H1 (cell line): ENCODE measurements around the gene KCNQ1OT1. TPM values are rescaled to one million over a fixed set of nuclear protein-coding genes. Genes with fewer than 3 reads are reported as not detected.
A peak's percentile ranks its signal among the peaks of the same experiment; 100 is the strongest.

Source experiments
- CTCF ChIA-PET: fragments of 300-600 bp; sonication (Branson Sonifier 250); formaldehyde crosslinking; loops from one replicate; lab custom pipeline; 2021; ENCODE audit not compliant: partially characterized antibody; lab: Charles Lee
- POLR2A ChIA-PET: fragments of 300-600 bp; sonication (Branson Sonifier 250); formaldehyde crosslinking; loops from one replicate; lab custom pipeline; 2021; ENCODE audit warnings: inconsistent platforms; ENCODE audit not compliant: partially characterized antibody; lab: Charles Lee
- DNase-seq, 2 experiments: peaks; one replicate each; pipeline versions ENCODE4 v3.0.0 to v3.0.0-alpha.2; 2010 to 2022; ENCODE audit warnings: low spot score in 2 of 2, low read depth in 1 of 2, mixed read lengths in 1 of 2
- FAIRE-seq: peaks from 2 replicates; lab custom pipeline; 2011; peaks lifted over from hg19 to GRCh38; lab: Jason Lieb, UNC
- H2AFZ ChIP-seq: 2 replicates; pipeline ENCODE4 v1.8.1; 2012; ENCODE audit warnings: low read length, inconsistent platforms
- H2AK5ac ChIP-seq: 2 replicates; pipeline ENCODE4 v1.6.1; 2013; ENCODE audit warnings: low read depth, low read length
- H2BK120ac ChIP-seq: replicated peaks from 2 replicates; pipeline ENCODE3; 2013; ENCODE audit warnings: low read depth, low read length, inconsistent platforms
- H2BK12ac ChIP-seq: 2 replicates; pipeline ENCODE4 v1.6.1; 2013; ENCODE audit warnings: low read depth, low read length
- H2BK15ac ChIP-seq: 2 replicates; pipeline ENCODE4 v1.6.1; 2013; ENCODE audit warnings: low read length
- H2BK20ac ChIP-seq: 2 replicates; pipeline ENCODE4 v1.6.1; 2013; ENCODE audit warnings: low read length
- H2BK5ac ChIP-seq: 2 replicates; pipeline ENCODE4 v1.6.1; 2013; ENCODE audit warnings: low read depth, low read length
- H3K14ac ChIP-seq: 2 replicates; pipeline ENCODE4 v1.6.1; 2013; ENCODE audit warnings: inconsistent platforms; ENCODE audit not compliant: insufficient read length
- H3K18ac ChIP-seq: 2 replicates; pipeline ENCODE4 v1.6.1; 2013; ENCODE audit warnings: low read length; ENCODE audit errors: extremely low read depth
- H3K23ac ChIP-seq: 2 replicates; pipeline ENCODE4 v1.6.1; 2013; ENCODE audit warnings: inconsistent platforms; ENCODE audit not compliant: insufficient read length
- H3K23me2 ChIP-seq: 2 replicates; pipeline ENCODE4 v1.6.1; 2013; ENCODE audit warnings: low read depth, low read length
- H3K27ac ChIP-seq: 2 replicates; pipeline ENCODE4 v1.6.1; 2011; ENCODE audit warnings: low read depth, low read length, inconsistent platforms
- H3K27me3 ChIP-seq, 4 experiments: replicated peaks in 1 of 4; 1 replicate in 1 of 4; 2 replicates in 3 of 4; pipeline versions ENCODE4 v1.6.1 to v1.8.1; 2011 to 2013; ENCODE audit warnings: low read length in 3 of 4, mild to moderate bottlenecking in 3 of 4, inconsistent platforms in 2 of 4, mixed read lengths in 2 of 4, moderate library complexity in 1 of 4; ENCODE audit not compliant: control insufficient read depth in 3 of 4, insufficient read depth in 3 of 4; ENCODE audit errors: extremely low read depth in 1 of 4
- H3K36me3 ChIP-seq, 4 experiments: 2 replicates each; pipeline versions ENCODE4 v1.6.1 to v1.8.1; 2011 to 2013; ENCODE audit warnings: mild to moderate bottlenecking in 4 of 4, low read length in 3 of 4, moderate library complexity in 2 of 4, control low read depth in 1 of 4, inconsistent platforms in 1 of 4; ENCODE audit not compliant: insufficient read depth in 4 of 4, control insufficient read depth in 2 of 4
- H3K4ac ChIP-seq: replicated peaks from 2 replicates; pipeline ENCODE3; 2013; ENCODE audit warnings: low read length, low read depth, mixed read lengths, inconsistent platforms; ENCODE audit not compliant: insufficient read length
- H3K4me1 ChIP-seq, 4 experiments: replicated peaks in 1 of 4; 1 replicate in 1 of 4; 2 replicates in 3 of 4; pipeline versions ENCODE4 v1.6.1 to v1.8.1; 2011 to 2013; ENCODE audit warnings: low read length in 3 of 4, inconsistent platforms in 2 of 4, mixed read lengths in 1 of 4; ENCODE audit not compliant: insufficient read depth in 4 of 4, control insufficient read depth in 3 of 4
- H3K4me2 ChIP-seq, 2 experiments: 2 replicates each; pipeline versions ENCODE4 v1.6.1 to v1.8.1; 2011 to 2013; ENCODE audit warnings: low read depth in 2 of 2, low read length in 2 of 2, control low read depth in 1 of 2, inconsistent platforms in 1 of 2, mild to moderate bottlenecking in 1 of 2; ENCODE audit not compliant: insufficient read depth in 1 of 2
- H3K4me3 ChIP-seq, 4 experiments: fragments of 200-600, 300-600 bp in 1 of 4; sonication (generic), shearing (Covaris generic), sonication (Bioruptor Twin) in 1 of 4; 2 replicates each; pipeline versions ENCODE4 v1.5.1 to v1.8.1; 2011 to 2016; ENCODE audit warnings: low read length in 4 of 4, low read depth in 3 of 4, control low read depth in 2 of 4, inconsistent platforms in 2 of 4, mild to moderate bottlenecking in 2 of 4, mixed read lengths in 1 of 4, moderate library complexity in 1 of 4; ENCODE audit not compliant: insufficient read depth in 2 of 4; ENCODE audit errors: extremely low read depth in 1 of 4
- H3K56ac ChIP-seq: replicated peaks from 2 replicates; pipeline ENCODE3; 2013; ENCODE audit warnings: low read depth, mild to moderate bottlenecking, mixed read lengths, low read length, inconsistent platforms; ENCODE audit not compliant: insufficient read length
- H3K79me1 ChIP-seq: 2 replicates; pipeline ENCODE4 v1.6.1; 2013; ENCODE audit warnings: low read depth, low read length, control low read depth
- H3K79me2 ChIP-seq, 2 experiments: 2 replicates each; pipeline versions ENCODE4 v1.6.1 to v1.8.1; 2012 to 2013; ENCODE audit warnings: low read length in 2 of 2, mild to moderate bottlenecking in 2 of 2, inconsistent platforms in 1 of 2; ENCODE audit not compliant: insufficient read depth in 2 of 2, control insufficient read depth in 1 of 2
- H3K9ac ChIP-seq, 4 experiments: replicated peaks in 1 of 4; 1 replicate in 1 of 4; 2 replicates in 3 of 4; pipeline versions ENCODE4 v1.6.1 to v1.8.1; 2011 to 2013; ENCODE audit warnings: low read depth in 3 of 4, low read length in 3 of 4, control low read depth in 2 of 4, mild to moderate bottlenecking in 2 of 4, moderate library complexity in 2 of 4, inconsistent platforms in 1 of 4; ENCODE audit errors: extremely low read depth in 1 of 4
- H3K9me3 ChIP-seq, 2 experiments: 2 replicates each; pipeline versions ENCODE4 v1.6.1 to v1.8.1; 2012 to 2013; ENCODE audit warnings: mild to moderate bottlenecking in 2 of 2, moderate library complexity in 2 of 2, control low read depth in 1 of 2, inconsistent platforms in 1 of 2, low read depth in 1 of 2, low read length in 1 of 2, mixed read lengths in 1 of 2; ENCODE audit not compliant: insufficient read depth in 2 of 2
- H4K20me1 ChIP-seq, 2 experiments: replicated peaks in 1 of 2; 2 replicates each; pipeline versions ENCODE3 to v1.8.1; 2011 to 2013; ENCODE audit warnings: inconsistent platforms in 2 of 2, low read length in 2 of 2, mild to moderate bottlenecking in 1 of 2; ENCODE audit not compliant: insufficient read depth in 2 of 2, control insufficient read depth in 1 of 2
- H4K5ac ChIP-seq: 2 replicates; pipeline ENCODE4 v1.6.1; 2013; ENCODE audit warnings: low read length, low read depth, mixed read lengths, inconsistent platforms; ENCODE audit not compliant: insufficient read length
- H4K8ac ChIP-seq: 2 replicates; pipeline ENCODE4 v1.8.0; 2013; ENCODE audit warnings: mild to moderate bottlenecking, moderate library complexity, low read length, inconsistent platforms; ENCODE audit not compliant: insufficient read depth; ENCODE audit errors: extremely low read depth
- H4K91ac ChIP-seq: replicated peaks from 2 replicates; pipeline ENCODE3; 2013; ENCODE audit warnings: low read length, mixed read lengths, inconsistent platforms; ENCODE audit not compliant: insufficient read length
- KDM4A ChIP-seq: IDR thresholded peaks from one replicate; pipeline ENCODE4 v1.7.1; 2012; ENCODE audit warnings: low read depth, mild to moderate bottlenecking, moderate library complexity, low read length, inconsistent platforms; ENCODE audit not compliant: severe bottlenecking
- WGBS, 2 experiments: shearing (Covaris generic) in 1 of 2; methylation state at CpG; one replicate each; pipeline versions ENCODE4 v1.1.6 to v1.1.7; 2013 to 2015; ENCODE audit warnings: low lambda C conversion rate in 2 of 2, mixed read lengths in 2 of 2, inconsistent platforms in 1 of 2, low coverage in 1 of 2, missing lambda C conversion rate in 1 of 2; ENCODE audit not compliant: insufficient replicate concordance in 2 of 2, insufficient coverage in 1 of 2, insufficient read length in 1 of 2; ENCODE audit errors: extremely low coverage in 1 of 2, missing lambda C conversion rate in 1 of 2; 5-methylcytosine and 5-hydroxymethylcytosine counted together
- polyA plus RNA-seq, 7 experiments: library from polyadenylated mRNA; depleted of rRNA in 3 of 7; stranded (reverse) in 5 of 7; unstranded in 2 of 7; fragments of >200 nt in 5 of 7; fragments of 200-250 nt in 2 of 7; gene quantifications; 1 replicate in 5 of 7; 2 replicates in 1 of 7; 4 replicates in 1 of 7; pipeline versions ENCODE4 v1.2.1 to v1.2.3, GENCODE V29; 2011 to 2013; ENCODE audit warnings: missing spikeins in 2 of 7, mixed read lengths in 2 of 7
- total RNA-seq: library from RNA; stranded (reverse); fragmentation: NEBNext Ultra II Directional; extraction: Animal tissue kit (Norgen Biotek cat#: 25700); gene quantifications from 2 replicates; pipeline ENCODE4 v1.2.1, GENCODE V29; 2021

Gene KCNQ1OT1
- total and polyA plus RNA-seq, 2 of the 8 experiments (the other 6 are each of a cell fraction or from before 2014, with no cell fraction given), result 0.21 to 1.2 TPM

- 0 out of 2 replicates have a peak overlapping the region, but pooled peaks have one; percentile 9 for H4K8ac ChIP-seq
- no peak overlapping the region for H2BK20ac ChIP-seq
- no peak overlapping the region for H3K27ac ChIP-seq
- no peak overlapping the region for H2AFZ ChIP-seq
- H4K91ac ChIP-seq, result no peak overlapping the region
- no peak overlapping the region for H3K4me2 ChIP-seq
- no peaks in the 10 kb centered on the region for H3K79me2 ChIP-seq
- peaks cover 0 to 20% (median 12%) of the 10 kb centered on the region in 4 experiments; a peak in 6 of 7 replicates for H3K4me1 ChIP-seq
- H3K23me2 ChIP-seq, result no peaks in the 10 kb centered on the region; the same call in 1 of the 2 replicates
- peaks cover under 1 to 5% of the 10 kb centered on the region in 2 experiments; a peak in 2 of 4 replicates for H3K9me3 ChIP-seq
- H3K79me1 ChIP-seq, result no peaks in the 10 kb centered on the region
- ChIA-PET CTCF (interaction anchor here (1.2 to 1.5 kb wide), 2 partner anchors 13 to 15 kb away, joined by 4 read pairs; no protein-coding TSS in a partner anchor), POLR2A (no interaction called here)
- no peak overlapping the region for H2BK120ac ChIP-seq
- H3K4me3 ChIP-seq, result no peak overlapping the region
- peak overlapping the region; percentile 46; the same call in 1 of the 2 replicates for H2AK5ac ChIP-seq
- peak overlapping the region; percentile 56; the same call in 1 of the 2 replicates for H2BK12ac ChIP-seq
- H3K14ac ChIP-seq, result no peak overlapping the region
- H4K20me1 ChIP-seq, result no peaks in the 10 kb centered on the region
- H3K23ac ChIP-seq, result no peak overlapping the region
- no peaks in the 10 kb centered on the region for H3K36me3 ChIP-seq
- H3K18ac ChIP-seq, result no peak overlapping the region
- no peak overlapping the region for H2BK5ac ChIP-seq
- no peak overlapping the region for H4K5ac ChIP-seq
- no peak for FAIRE-seq
- H3K56ac ChIP-seq, result no peak overlapping the region
- no peak for DNase-seq
- no peak overlapping the region for H3K4ac ChIP-seq
- H3K9ac ChIP-seq, result no peak overlapping the region
- peaks cover 5 to 63% (median 38%) of the 10 kb centered on the region in 4 experiments for H3K27me3 ChIP-seq
- H2BK15ac ChIP-seq, result peak overlapping the region; percentile 72; the same call in 1 of the 2 replicates
- 88% methylated on average over 14 of the region's 14 CpGs; no CpG with 5 or more reads in 1 of the 2 experiments for WGBS, 2 experiments
- no peak for TF ChIP-seq KDM4A
These were observed 5.3 kb upstream of the KCNQ1OT1 start for GRCh38 chr11:2704896-2705606.
